ENCODE data around the gene FGD6.

DNA sequence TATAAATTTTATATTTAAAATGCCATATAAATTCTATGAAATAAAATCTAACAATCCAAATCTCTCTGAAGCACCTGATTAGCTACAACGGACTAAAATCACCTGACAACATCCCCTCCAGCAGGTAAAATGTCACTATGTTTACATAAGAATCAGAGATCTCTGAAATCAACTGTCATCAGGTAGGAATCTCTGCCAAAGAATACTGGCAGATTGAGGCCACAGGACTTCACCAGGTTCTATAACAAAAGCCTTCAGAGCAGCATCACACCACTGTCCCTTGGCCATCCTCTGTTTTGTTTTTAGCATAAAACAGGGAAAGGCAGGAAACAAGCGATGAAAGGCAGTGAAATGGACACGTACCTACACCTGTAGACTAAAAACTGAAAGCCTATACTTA, 22.1 kb downstream of the FGD6 start:
- no peak for TF ChIP-seq EP300 (IDR thresholded peaks at IDR 0.05)
- TF ChIP-seq, protein P1, sequence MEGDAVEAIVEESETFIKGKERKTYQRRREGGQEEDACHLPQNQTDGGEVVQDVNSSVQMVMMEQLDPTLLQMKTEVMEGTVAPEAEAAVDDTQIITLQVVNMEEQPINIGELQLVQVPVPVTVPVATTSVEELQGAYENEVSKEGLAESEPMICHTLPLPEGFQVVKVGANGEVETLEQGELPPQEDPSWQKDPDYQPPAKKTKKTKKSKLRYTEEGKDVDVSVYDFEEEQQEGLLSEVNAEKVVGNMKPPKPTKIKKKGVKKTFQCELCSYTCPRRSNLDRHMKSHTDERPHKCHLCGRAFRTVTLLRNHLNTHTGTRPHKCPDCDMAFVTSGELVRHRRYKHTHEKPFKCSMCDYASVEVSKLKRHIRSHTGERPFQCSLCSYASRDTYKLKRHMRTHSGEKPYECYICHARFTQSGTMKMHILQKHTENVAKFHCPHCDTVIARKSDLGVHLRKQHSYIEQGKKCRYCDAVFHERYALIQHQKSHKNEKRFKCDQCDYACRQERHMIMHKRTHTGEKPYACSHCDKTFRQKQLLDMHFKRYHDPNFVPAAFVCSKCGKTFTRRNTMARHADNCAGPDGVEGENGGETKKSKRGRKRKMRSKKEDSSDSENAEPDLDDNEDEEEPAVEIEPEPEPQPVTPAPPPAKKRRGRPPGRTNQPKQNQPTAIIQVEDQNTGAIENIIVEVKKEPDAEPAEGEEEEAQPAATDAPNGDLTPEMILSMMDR (IDR thresholded peaks at IDR 0.05): no peak
- no peak for TF ChIP-seq POLR2A (IDR thresholded peaks at IDR 0.05)

Measured in sigmoid colon (tissue), 4 donors.